ENCODE measurements around the gene PDCD2L. TPM values are rescaled to one million over a fixed set of nuclear protein-coding genes. Genes with fewer than 3 reads are reported as not detected.

Gene PDCD2L
- total and polyA plus RNA-seq, 12 donors = 7.6 to 26.1 (median 12.9) TPM

GRCh38 chr19:34357431-34357830 lies 46.8 kb upstream of the PDCD2L start:
- WGBS, 4 donors = 75 to 97% (median 87%) methylated on average over 3 to 4 of the region's 4 CpGs
- H3K27ac ChIP-seq = peak overlapping the region in 1 of 5 donors; percentile 92
- TF ChIP-seq CTCF (IDR thresholded peaks at IDR 0.05) (no peak), POLR2A (IDR thresholded peaks at IDR 0.05) (no peak)
- no peaks in the 10 kb centered on the region for H3K27me3 ChIP-seq
- H3K36me3 ChIP-seq (replicated peaks in 1 of 2) = peaks cover 0 to 16% of the 10 kb centered on the region in 2 donors
- no peak for DNase-seq
- H3K9me3 ChIP-seq (replicated peaks in 1 of 3) = no peaks in the 10 kb centered on the region
- no peak overlapping the region for H3K4me3 ChIP-seq
- peaks cover 8 to 14% of the 10 kb centered on the region in 2 donors for H3K4me1 ChIP-seq (replicated peaks in 1 of 2)
- intact Hi-C loops (cut with DNase I) = no loop called here

GRCh38 chr19:34359140-34359953 lies 44.9 kb upstream of the PDCD2L start:
- H3K9me3 ChIP-seq (replicated peaks in 1 of 3) = no peaks in the 10 kb centered on the region
- H3K4me1 ChIP-seq (replicated peaks in 1 of 2) = peaks cover 8 to 14% of the 10 kb centered on the region in 2 donors
- H3K27me3 ChIP-seq = no peaks in the 10 kb centered on the region
- H3K4me3 ChIP-seq = peak overlapping the region in 2 of 4 donors; percentile 15 to 44
- H3K27ac ChIP-seq = peak overlapping the region; percentile 67 to 92 (median 80)
- 3 to 12% (median 5%) methylated on average over 17 to 61 of the region's 61 CpGs for WGBS, 4 donors
- peak; percentile 47 to 79 for TF ChIP-seq POLR2A (IDR thresholded peaks at IDR 0.05)
- peak; percentile 11 to 55 (median 42) for TF ChIP-seq CTCF (IDR thresholded peaks at IDR 0.05)
- intact Hi-C loops (cut with DNase I) = no loop called here
- no peaks in the 10 kb centered on the region for H3K36me3 ChIP-seq (replicated peaks in 1 of 2)
- peak; percentile 97 to 98 (median 97) for DNase-seq

- Histone ChIP-seq H3K27me3 (no peaks in the 10 kb centered on the region), H3K4me1 (replicated peaks in 1 of 2) (peaks cover 8 to 18% of the 10 kb centered on the region in 2 donors), H3K36me3 (replicated peaks in 1 of 2) (no peaks in the 10 kb centered on the region), H3K4me3 (peak overlapping the region in 1 of 4 donors; percentile 44), H3K27ac (peak overlapping the region; percentile 67 to 92 (median 80)), H3K9me3 (replicated peaks in 1 of 3) (no peaks in the 10 kb centered on the region)
- intact Hi-C loops (cut with DNase I) = no loop called here
- no peak for DNase-seq
- TF ChIP-seq POLR2A (IDR thresholded peaks at IDR 0.05) = no peak
- no peak for TF ChIP-seq CTCF (IDR thresholded peaks at IDR 0.05)
- 70 to 80% (median 72%) methylated on average over 7 of the region's 7 CpGs for WGBS, 4 donors
These were observed 44.3 kb upstream of the PDCD2L start for GRCh38 chr19:34359954-34360315.

GRCh38 chr19:34360354-34360909 lies 43.8 kb upstream of the PDCD2L start:
- H3K4me1 ChIP-seq (replicated peaks in 1 of 2) = peaks cover 8 to 18% of the 10 kb centered on the region in 2 donors
- WGBS, 4 donors = 85 to 92% (median 87%) methylated on average over 9 of the region's 9 CpGs
- H3K4me3 ChIP-seq = no peak overlapping the region
- no peak for DNase-seq
- H3K9me3 ChIP-seq (replicated peaks in 1 of 3) = no peaks in the 10 kb centered on the region
- H3K36me3 ChIP-seq (replicated peaks in 1 of 2) = no peaks in the 10 kb centered on the region
- intact Hi-C loops (cut with DNase I) = no loop called here
- TF ChIP-seq CTCF (IDR thresholded peaks at IDR 0.05) = no peak
- TF ChIP-seq POLR2A (IDR thresholded peaks at IDR 0.05) = no peak
- no peaks in the 10 kb centered on the region for H3K27me3 ChIP-seq
- peak overlapping the region in 4 of 5 donors; percentile 70 to 92 (median 84) for H3K27ac ChIP-seq
